Naive thymus-derived CD8-positive, alpha-beta T cell (primary cell): ENCODE results near the gene CLDN2. TPM values are rescaled to one million over a fixed set of nuclear protein-coding genes. Genes with fewer than 3 reads are reported as not detected.

Experiments used
- ATAC-seq, 2 donors: fragments of 150-1000 bp; cut with Tn5 transposase in 1 of 2; sonication (Bioruptor Pico), chemical (Tn5 transposase) in 1 of 2; 1 replicate in 1 of 2; 2 replicates in 1 of 2; pipeline ENCODE4 v1.10.0; 2021; ENCODE audit warnings: mild to moderate bottlenecking in 2 of 2, moderate library complexity in 2 of 2
- POLR2A ChIA-PET: fragments of 350-600 bp; sonication (Branson Sonifier 250); formaldehyde crosslinking; loops from one replicate; lab custom pipeline; 2021; ENCODE audit warnings: antibody characterized with exemption; lab: Charles Lee
- DNase-seq, 10 donors: peaks; one replicate each; pipeline versions ENCODE4 v3.0.0 to v3.0.0-alpha.2; 2020 to 2022
- H3K27ac Mint-ChIP-seq, 10 donors: one replicate each; pipeline ENCODE4 v1.8.0; 2020 to 2022; ENCODE audit warnings: mild to moderate bottlenecking in 10 of 10, mixed read lengths in 10 of 10, moderate library complexity in 4 of 10, inconsistent platforms in 1 of 10
- H3K27me3 Mint-ChIP-seq, 5 donors: one replicate each; pipeline ENCODE4 v1.8.0; 2021 to 2022; ENCODE audit warnings: mixed read lengths in 5 of 5
- H3K36me3 Mint-ChIP-seq, 3 donors: one replicate each; pipeline ENCODE4 v1.8.0; 2020 to 2022; ENCODE audit warnings: mixed read lengths in 3 of 3, mild to moderate bottlenecking in 2 of 3, inconsistent platforms in 1 of 3
- H3K4me1 Mint-ChIP-seq, 4 donors: one replicate each; pipeline ENCODE4 v1.8.0; 2021 to 2022; ENCODE audit warnings: mixed read lengths in 4 of 4
- H3K4me3 Mint-ChIP-seq, 10 donors: one replicate each; pipeline ENCODE4 v1.8.0; 2020 to 2022; ENCODE audit warnings: mild to moderate bottlenecking in 10 of 10, mixed read lengths in 10 of 10, moderate library complexity in 6 of 10, inconsistent platforms in 1 of 10
- H3K9me3 Mint-ChIP-seq, 9 donors: one replicate each; pipeline ENCODE4 v1.8.0; 2020 to 2022; ENCODE audit warnings: mixed read lengths in 9 of 9, mild to moderate bottlenecking in 3 of 9, inconsistent platforms in 1 of 9, moderate library complexity in 1 of 9
- polyA plus RNA-seq, 3 donors: library from polyadenylated mRNA; unstranded; fragments of 300-500 nt; fragmentation: Illumina TruSeq; gene quantifications; one replicate each; pipeline ENCODE4 v1.2.3, GENCODE V29; 2021
- total RNA-seq, 8 experiments: library from RNA in 2 of 8; stranded (reverse) in 2 of 8; gene quantifications; one replicate each; pipeline ENCODE4 v1.2.3 and lab custom pipeline; 2021 to 2026

The CLDN2 gene
- total and polyA plus RNA-seq, 5 experiments from 2014 or later = not detected

DNA sequence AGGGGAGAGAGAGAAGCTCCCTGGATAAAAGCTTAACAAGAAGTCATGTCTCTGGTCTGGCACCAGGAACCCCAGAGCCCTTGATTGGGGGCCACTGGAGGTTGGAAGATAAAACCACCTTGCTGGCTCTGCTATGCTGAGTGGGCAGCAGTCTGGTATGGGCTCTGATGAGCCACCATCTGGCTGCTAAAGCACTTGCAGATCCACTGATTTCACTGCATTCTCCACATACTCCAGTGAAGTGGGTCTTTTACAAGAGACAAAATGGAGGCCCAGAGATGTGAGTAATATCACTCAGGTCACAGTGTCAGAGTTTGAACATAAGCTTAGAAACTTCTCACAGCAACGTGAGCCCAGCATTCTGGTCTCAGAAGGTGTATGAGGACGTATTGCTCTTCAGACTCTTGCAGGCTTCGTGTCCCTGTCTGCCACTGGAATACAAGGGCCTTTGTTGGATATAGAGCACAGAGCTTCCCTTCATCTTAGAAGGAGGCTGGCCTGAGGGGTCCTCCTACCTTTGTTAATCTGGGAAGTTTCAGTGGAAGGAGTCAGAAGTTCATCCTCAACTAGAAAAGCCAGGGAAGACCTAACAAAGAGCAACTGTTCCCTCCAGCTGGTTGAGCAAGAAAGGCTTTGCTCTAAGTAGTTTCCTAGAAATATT lies 11.8 kb downstream of the CLDN2 start:
- Mint-ChIP-seq H3K27me3 (no peaks in the 10 kb centered on the region), H3K36me3 (peaks cover 0 to 2% (median 0%) of the 10 kb centered on the region in 3 donors), H3K27ac (no peak overlapping the region), H3K4me1 (peaks cover 0 to 7% (median 0%) of the 10 kb centered on the region in 4 donors), H3K4me3 (no peak overlapping the region), H3K9me3 (no peaks in the 10 kb centered on the region)
- POLR2A ChIA-PET = no interaction called here
- ATAC-seq = no peak
- DNase-seq = no peak

DNA sequence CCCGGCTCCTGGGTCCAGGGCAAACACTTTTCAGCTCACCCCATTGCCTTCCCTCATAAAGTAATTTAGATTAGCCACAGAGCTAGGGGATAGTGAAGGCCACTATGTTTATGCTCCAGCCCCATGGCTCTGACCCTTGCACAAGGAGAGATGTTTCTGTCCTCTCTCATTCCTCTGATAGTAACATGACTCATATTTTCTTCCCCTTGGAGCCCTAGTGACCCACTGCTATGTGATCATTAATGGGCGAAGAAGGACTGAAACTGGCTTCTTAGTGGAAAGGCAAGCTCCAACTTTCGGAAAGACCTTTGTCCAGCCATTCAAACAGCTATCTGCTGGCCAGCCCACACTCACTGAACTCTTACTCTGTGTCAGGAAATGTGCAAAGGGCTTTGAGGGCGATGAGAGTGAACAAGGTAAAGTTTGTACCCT lies 12.3 kb downstream of the CLDN2 start:
- peak overlapping the region in 2 of 10 donors; percentile 28 to 44 for H3K27ac Mint-ChIP-seq
- H3K9me3 Mint-ChIP-seq = no peaks in the 10 kb centered on the region
- ATAC-seq (no peak), DNase-seq (no peak)
- H3K4me3 Mint-ChIP-seq = no peak overlapping the region
- POLR2A ChIA-PET = no interaction called here
- peaks cover 0 to 2% (median 0%) of the 10 kb centered on the region in 3 donors for H3K36me3 Mint-ChIP-seq
- H3K27me3 Mint-ChIP-seq = no peaks in the 10 kb centered on the region
- peaks cover 0 to 7% (median 0%) of the 10 kb centered on the region in 4 donors for H3K4me1 Mint-ChIP-seq

- H3K9me3 Mint-ChIP-seq = no peaks in the 10 kb centered on the region
- H3K4me3 Mint-ChIP-seq = no peak overlapping the region
- ATAC-seq = no peak
- no peak for DNase-seq
- H3K4me1 Mint-ChIP-seq = peaks cover 0 to 7% (median 0%) of the 10 kb centered on the region in 4 donors
- H3K27ac Mint-ChIP-seq = peak overlapping the region in 4 of 10 donors; percentile 18 to 67 (median 36)
- no peaks in the 10 kb centered on the region for H3K27me3 Mint-ChIP-seq
- POLR2A ChIA-PET = no interaction called here
- peaks cover 0 to 2% (median 0%) of the 10 kb centered on the region in 3 donors for H3K36me3 Mint-ChIP-seq
Observed at GRCh38 chrX:106932960-106933537, 12.8 kb downstream of the CLDN2 start.

- H3K27me3 Mint-ChIP-seq = no peaks in the 10 kb centered on the region
- peaks cover 0 to 7% (median 0%) of the 10 kb centered on the region in 4 donors for H3K4me1 Mint-ChIP-seq
- H3K27ac Mint-ChIP-seq = peak overlapping the region in 3 of 10 donors; percentile 13 to 67 (median 29)
- no peaks in the 10 kb centered on the region for H3K9me3 Mint-ChIP-seq
- no peak overlapping the region for H3K4me3 Mint-ChIP-seq
- DNase-seq = no peak
- POLR2A ChIA-PET = no interaction called here
- ATAC-seq = no peak
- peaks cover 0 to 2% (median 0%) of the 10 kb centered on the region in 3 donors for H3K36me3 Mint-ChIP-seq
Observed at GRCh38 chrX:106933538-106933961, 13.3 kb downstream of the CLDN2 start.

GRCh38 chrX:106935175-106935574 lies 15.0 kb downstream of the CLDN2 start:
- H3K36me3 Mint-ChIP-seq = peaks cover 0 to 2% (median 0%) of the 10 kb centered on the region in 3 donors
- H3K9me3 Mint-ChIP-seq = no peaks in the 10 kb centered on the region
- no peak overlapping the region for H3K27ac Mint-ChIP-seq
- POLR2A ChIA-PET = no interaction called here
- no peaks in the 10 kb centered on the region for H3K27me3 Mint-ChIP-seq
- DNase-seq (no peak), ATAC-seq (no peak)
- H3K4me3 Mint-ChIP-seq = no peak overlapping the region
- peaks cover 0 to 7% (median 0%) of the 10 kb centered on the region in 4 donors for H3K4me1 Mint-ChIP-seq

GRCh38 chrX:106936246-106936645 lies 16.0 kb downstream of the CLDN2 start:
- peaks cover 0 to 6% (median 2%) of the 10 kb centered on the region in 3 donors for H3K36me3 Mint-ChIP-seq
- H3K27ac Mint-ChIP-seq = no peak overlapping the region
- no peaks in the 10 kb centered on the region for H3K27me3 Mint-ChIP-seq
- no peaks in the 10 kb centered on the region for H3K9me3 Mint-ChIP-seq
- DNase-seq = no peak
- no peak for ATAC-seq
- POLR2A ChIA-PET = no interaction called here
- no peak overlapping the region for H3K4me3 Mint-ChIP-seq
- H3K4me1 Mint-ChIP-seq = peaks cover 0 to 7% (median 0%) of the 10 kb centered on the region in 4 donors

- H3K36me3 Mint-ChIP-seq = peaks cover 5 to 21% (median 15%) of the 10 kb centered on the region in 3 donors
- H3K27ac Mint-ChIP-seq = no peak overlapping the region
- no peaks in the 10 kb centered on the region for H3K27me3 Mint-ChIP-seq
- no peaks in the 10 kb centered on the region for H3K9me3 Mint-ChIP-seq
- H3K4me1 Mint-ChIP-seq = no peaks in the 10 kb centered on the region
- ATAC-seq (no peak), DNase-seq (no peak)
- H3K4me3 Mint-ChIP-seq = no peak overlapping the region
- POLR2A ChIA-PET = interaction anchor here (0.8 kb wide), 1 partner anchor 718 kb away, joined by 3 read pairs; no protein-coding TSS in a partner anchor
Observed at GRCh38 chrX:106939566-106939965, 19.4 kb downstream of the CLDN2 start.

DNA sequence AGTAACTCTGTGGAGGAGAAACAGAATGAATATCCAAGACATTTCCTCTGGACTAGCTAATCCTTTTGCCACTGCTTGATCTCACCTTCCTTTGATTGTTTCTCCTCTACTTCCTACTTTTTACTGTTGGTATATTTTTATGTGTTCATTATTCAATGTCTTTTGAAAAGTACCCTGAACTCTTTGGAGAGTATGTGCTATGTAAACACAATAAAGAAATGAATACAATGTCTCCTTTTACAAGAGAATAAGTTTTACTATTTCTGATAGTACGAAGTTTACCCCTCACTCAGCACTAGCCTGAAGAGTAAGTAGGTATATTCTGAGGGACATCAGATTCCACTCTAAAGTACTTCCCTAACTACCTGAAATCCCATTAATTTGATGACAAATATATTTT lies 19.9 kb downstream of the CLDN2 start:
- Mint-ChIP-seq H3K4me3 (no peak overlapping the region), H3K27me3 (no peaks in the 10 kb centered on the region), H3K9me3 (no peaks in the 10 kb centered on the region), H3K36me3 (peaks cover 5 to 21% (median 15%) of the 10 kb centered on the region in 3 donors), H3K4me1 (no peaks in the 10 kb centered on the region), H3K27ac (no peak overlapping the region)
- no peak for ATAC-seq
- no peak for DNase-seq
- POLR2A ChIA-PET = interaction anchor here (0.8 kb wide), 1 partner anchor 717 kb away, joined by 3 read pairs; no protein-coding TSS in a partner anchor

DNA sequence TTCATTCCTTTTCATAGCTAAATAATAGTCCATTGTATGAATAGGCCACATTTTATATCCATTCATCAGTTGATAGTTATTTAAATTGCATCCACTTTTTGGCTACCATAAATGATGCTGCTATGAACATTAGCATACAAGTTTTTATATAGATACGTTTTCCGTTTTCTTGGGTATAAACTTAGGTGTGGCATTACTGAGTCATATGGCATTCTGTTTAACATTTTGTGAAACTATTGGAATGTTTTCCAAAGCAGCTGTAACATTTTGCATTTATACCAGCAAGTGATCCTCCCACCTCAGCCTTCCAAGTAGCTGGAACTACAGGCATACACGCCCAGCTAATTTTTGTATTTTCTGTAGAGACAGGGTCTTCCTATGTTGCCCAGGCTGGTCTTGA lies 26.3 kb downstream of the CLDN2 start:
- Mint-ChIP-seq H3K4me3 (no peak overlapping the region), H3K4me1 (no peaks in the 10 kb centered on the region), H3K27me3 (no peaks in the 10 kb centered on the region), H3K27ac (no peak overlapping the region), H3K36me3 (peaks cover 5 to 20% (median 13%) of the 10 kb centered on the region in 3 donors), H3K9me3 (no peaks in the 10 kb centered on the region)
- POLR2A ChIA-PET = no interaction called here
- ATAC-seq (no peak), DNase-seq (no peak)

DNA sequence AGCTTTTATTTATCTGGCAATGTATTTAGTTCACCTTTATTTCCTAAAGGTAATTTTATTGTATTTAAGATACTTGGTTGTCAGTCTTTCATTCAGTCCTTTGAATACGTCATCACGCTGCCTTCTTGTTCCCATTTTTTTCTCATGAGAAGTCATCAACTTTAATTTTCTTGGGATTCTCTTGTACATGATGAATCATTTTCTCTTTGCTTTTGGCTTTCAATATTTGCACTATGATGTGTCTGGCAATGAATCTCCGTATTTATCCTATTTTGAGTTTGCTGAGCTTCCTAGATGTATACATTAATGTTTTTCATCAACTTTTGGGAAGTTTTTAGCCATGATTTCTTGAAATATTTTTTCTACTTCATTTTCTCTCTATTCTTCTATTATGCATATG lies 28.4 kb downstream of the CLDN2 start:
- ATAC-seq = no peak
- POLR2A ChIA-PET = no interaction called here

DNA sequence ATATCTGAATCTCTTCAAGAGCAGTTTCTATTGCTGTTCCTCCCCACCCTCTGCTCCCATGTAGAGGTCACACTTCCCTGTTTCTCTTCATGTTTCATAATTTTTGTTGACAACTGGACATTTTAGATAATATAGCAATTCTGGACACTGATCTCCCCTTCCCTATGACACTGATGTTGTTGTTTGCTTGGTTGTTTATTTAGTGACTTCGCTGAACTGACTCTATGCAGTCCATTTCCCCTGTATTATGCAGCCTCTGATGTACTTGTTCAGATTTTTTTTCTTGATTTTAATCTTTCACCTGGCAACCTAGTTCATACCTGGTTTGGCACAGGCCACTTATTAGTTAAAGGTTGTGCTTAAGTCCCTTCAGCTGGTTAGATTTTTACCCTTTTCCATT lies 29.2 kb downstream of the CLDN2 start:
- POLR2A ChIA-PET = no interaction called here
- H3K27ac Mint-ChIP-seq = no peak overlapping the region
- H3K4me1 Mint-ChIP-seq = no peaks in the 10 kb centered on the region
- H3K27me3 Mint-ChIP-seq = no peaks in the 10 kb centered on the region
- no peak for DNase-seq
- ATAC-seq = no peak
- H3K36me3 Mint-ChIP-seq = peaks cover 0 to 15% (median 0%) of the 10 kb centered on the region in 3 donors
- H3K9me3 Mint-ChIP-seq = no peaks in the 10 kb centered on the region
- no peak overlapping the region for H3K4me3 Mint-ChIP-seq

More for the DNA sequence above, 28.4 kb downstream of the CLDN2 start:
- no peak overlapping the region for H3K27ac Mint-ChIP-seq
- no peaks in the 10 kb centered on the region for H3K9me3 Mint-ChIP-seq
- no peaks in the 10 kb centered on the region for H3K27me3 Mint-ChIP-seq
- no peak for DNase-seq
- no peak overlapping the region for H3K4me3 Mint-ChIP-seq
- H3K36me3 Mint-ChIP-seq = peaks cover 0 to 13% (median 0%) of the 10 kb centered on the region in 3 donors
- H3K4me1 Mint-ChIP-seq = no peaks in the 10 kb centered on the region

GRCh38 chrX:106950381-106950780 lies 30.2 kb downstream of the CLDN2 start:
- ATAC-seq = no peak
- Mint-ChIP-seq H3K27ac (no peak overlapping the region), H3K9me3 (no peaks in the 10 kb centered on the region), H3K36me3 (peaks cover 0 to 24% (median 0%) of the 10 kb centered on the region in 3 donors), H3K27me3 (no peaks in the 10 kb centered on the region), H3K4me1 (no peaks in the 10 kb centered on the region), H3K4me3 (no peak overlapping the region)
- POLR2A ChIA-PET = no interaction called here
- no peak for DNase-seq

DNA sequence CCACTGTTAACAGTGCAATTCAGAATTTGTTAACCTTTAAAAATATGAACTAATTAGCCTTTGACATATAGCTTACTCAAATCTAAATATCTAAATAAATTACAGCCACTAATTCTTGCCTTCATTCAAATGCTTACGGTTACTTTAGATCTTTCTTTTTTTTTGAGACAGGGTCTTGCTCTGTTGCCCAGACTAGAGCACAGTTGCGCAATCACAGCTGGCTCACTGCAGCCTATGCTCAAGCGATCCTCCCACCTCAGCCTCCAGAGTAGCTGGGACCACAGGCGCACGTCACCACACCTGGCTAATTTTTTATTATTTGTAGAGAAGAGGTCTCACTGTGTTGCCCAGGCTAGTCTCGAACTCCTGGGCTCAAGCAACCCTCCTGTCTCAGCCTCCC lies 31.0 kb downstream of the CLDN2 start:
- Mint-ChIP-seq H3K36me3 (peaks cover 0 to 32% (median 0%) of the 10 kb centered on the region in 3 donors), H3K27ac (no peak overlapping the region), H3K4me1 (no peaks in the 10 kb centered on the region), H3K9me3 (no peaks in the 10 kb centered on the region), H3K4me3 (no peak overlapping the region), H3K27me3 (no peaks in the 10 kb centered on the region)
- POLR2A ChIA-PET = no interaction called here
- ATAC-seq = no peak
- DNase-seq = no peak
